Measurements from ENCODE around the gene FSCN2. TPM values are rescaled to one million over a fixed set of nuclear protein-coding genes. Genes with fewer than 3 reads are reported as not detected.
A peak's percentile ranks its signal among the peaks of the same experiment; 100 is the strongest.
"Not testable (repeated sequence)": the region's sequence is repeated elsewhere in the genome, so short reads cannot be mapped to it uniquely, and the experiment has no call there.

The FSCN2 gene
- total RNA-seq, 1 experiment from 2014 or later = 2.9 TPM

DNA sequence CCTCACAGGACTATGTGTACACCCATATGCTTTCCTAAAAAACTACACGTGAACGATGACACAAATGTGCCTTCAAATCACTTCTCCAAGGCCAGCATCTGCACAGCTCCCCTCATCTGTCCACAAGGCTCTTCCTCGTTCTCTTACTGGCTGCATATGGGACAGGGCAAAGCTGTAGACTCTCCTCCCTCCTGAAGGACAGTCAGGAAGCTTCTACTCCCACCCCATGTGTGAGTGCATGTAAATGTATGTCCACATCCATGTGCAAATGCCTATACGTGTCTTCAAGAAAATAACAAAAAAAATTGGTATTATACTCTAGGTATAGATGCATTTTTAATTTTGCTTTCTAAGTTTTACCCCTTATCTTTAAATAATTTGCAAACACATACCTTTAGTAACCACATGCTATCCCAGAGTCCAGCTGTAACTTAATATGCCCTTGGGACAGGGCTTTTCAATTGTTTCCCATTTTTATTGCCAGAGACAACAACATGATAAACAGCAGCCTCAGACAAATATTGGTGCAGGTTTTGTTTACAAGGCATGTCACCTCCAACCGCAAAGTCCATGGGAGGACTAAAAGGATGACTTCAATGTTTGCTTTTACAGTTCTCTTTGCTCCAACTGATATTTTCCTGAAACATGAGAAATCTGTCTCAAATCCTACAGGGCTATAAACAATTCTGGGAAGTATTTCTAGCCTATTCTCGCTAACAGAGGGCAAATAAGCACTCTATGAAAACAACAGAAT, 55.6 kb downstream of the FSCN2 start:
- peaks cover 93% of the 10 kb centered on the region for H3K36me3 Mint-ChIP-seq (ENCODE audit: insufficient read depth, unreplicated experiment)
- peak overlapping the region; percentile 32 for H3K27ac Mint-ChIP-seq (ENCODE audit: unreplicated experiment)
- H3K4me3 Mint-ChIP-seq (ENCODE audit: unreplicated experiment) = no peak overlapping the region
- POLR2A ChIA-PET = no interaction called here
- DNase-seq = no peak
- peaks cover 14% of the 10 kb centered on the region for H3K4me1 Mint-ChIP-seq (ENCODE audit: low read depth, unreplicated experiment)
- intact Hi-C loops (cut with micrococcal nuclease; ENCODE audit: unreplicated experiment) = no loop called here
- Histone ChIP-seq H3K9me3 (no peaks in the 10 kb centered on the region), H3K4me1 (no peaks in the 10 kb centered on the region), H3K27me3 (replicated peaks; ENCODE audit: control insufficient read depth, insufficient read depth, low read length) (no peaks in the 10 kb centered on the region), H3K4me3 (ENCODE audit: low read depth, low read length) (no peak overlapping the region), H3K36me3 (ENCODE audit: control insufficient read depth, insufficient read depth, low read length) (peaks cover 8% of the 10 kb centered on the region)
- TF ChIP-seq, protein P1, sequence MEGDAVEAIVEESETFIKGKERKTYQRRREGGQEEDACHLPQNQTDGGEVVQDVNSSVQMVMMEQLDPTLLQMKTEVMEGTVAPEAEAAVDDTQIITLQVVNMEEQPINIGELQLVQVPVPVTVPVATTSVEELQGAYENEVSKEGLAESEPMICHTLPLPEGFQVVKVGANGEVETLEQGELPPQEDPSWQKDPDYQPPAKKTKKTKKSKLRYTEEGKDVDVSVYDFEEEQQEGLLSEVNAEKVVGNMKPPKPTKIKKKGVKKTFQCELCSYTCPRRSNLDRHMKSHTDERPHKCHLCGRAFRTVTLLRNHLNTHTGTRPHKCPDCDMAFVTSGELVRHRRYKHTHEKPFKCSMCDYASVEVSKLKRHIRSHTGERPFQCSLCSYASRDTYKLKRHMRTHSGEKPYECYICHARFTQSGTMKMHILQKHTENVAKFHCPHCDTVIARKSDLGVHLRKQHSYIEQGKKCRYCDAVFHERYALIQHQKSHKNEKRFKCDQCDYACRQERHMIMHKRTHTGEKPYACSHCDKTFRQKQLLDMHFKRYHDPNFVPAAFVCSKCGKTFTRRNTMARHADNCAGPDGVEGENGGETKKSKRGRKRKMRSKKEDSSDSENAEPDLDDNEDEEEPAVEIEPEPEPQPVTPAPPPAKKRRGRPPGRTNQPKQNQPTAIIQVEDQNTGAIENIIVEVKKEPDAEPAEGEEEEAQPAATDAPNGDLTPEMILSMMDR (IDR thresholded peaks at IDR 0.05; ENCODE audit: insufficient read depth in 1 of 2, low read depth in 1 of 2, low read length in 1 of 2, severe bottlenecking in 1 of 2, unreplicated experiment in 1 of 2) = no peak
- CTCF ChIA-PET = no interaction called here
- H3K9me3 Mint-ChIP-seq (ENCODE audit: unreplicated experiment) = no peaks in the 10 kb centered on the region
- H3K27me3 Mint-ChIP-seq (ENCODE audit: insufficient read depth, unreplicated experiment) = no peaks in the 10 kb centered on the region
- no TSS peak for BruUV-seq (replicated peaks)

DNA sequence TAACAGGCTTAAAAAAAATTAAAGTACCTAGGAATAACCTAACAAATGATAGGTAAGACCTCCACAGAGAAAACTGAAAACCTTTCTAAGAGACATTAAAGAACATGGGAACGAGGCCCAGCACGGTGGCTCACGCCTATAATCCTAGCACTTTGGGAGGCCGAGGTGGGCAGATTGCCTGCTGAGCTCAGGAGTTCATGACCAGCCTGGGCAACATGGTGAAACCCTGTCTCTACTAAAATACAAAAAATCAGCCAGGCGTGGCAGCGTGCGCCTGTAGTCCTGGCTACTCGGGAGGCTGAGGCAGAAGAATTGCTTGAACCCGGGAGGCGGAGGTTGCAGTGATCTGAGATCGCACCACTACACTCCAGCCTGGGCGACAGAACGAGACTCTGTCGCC, 56.6 kb downstream of the FSCN2 start:
- H3K36me3 ChIP-seq (ENCODE audit: control insufficient read depth, insufficient read depth, low read length); H3K9me3 Mint-ChIP-seq (ENCODE audit: unreplicated experiment); CTCF ChIA-PET; H3K27ac Mint-ChIP-seq (ENCODE audit: unreplicated experiment); H3K27me3 ChIP-seq (replicated peaks; ENCODE audit: control insufficient read depth, insufficient read depth, low read length); POLR2A ChIA-PET; H3K4me1 ChIP-seq; H3K4me3 ChIP-seq (ENCODE audit: low read depth, low read length); H3K4me1 Mint-ChIP-seq (ENCODE audit: low read depth, unreplicated experiment); H3K9me3 ChIP-seq; BruUV-seq (replicated peaks); H3K27me3 Mint-ChIP-seq (ENCODE audit: insufficient read depth, unreplicated experiment); intact Hi-C loops (cut with micrococcal nuclease; ENCODE audit: unreplicated experiment); H3K4me3 Mint-ChIP-seq (ENCODE audit: unreplicated experiment); DNase-seq: not testable (repeated sequence)
- H3K36me3 Mint-ChIP-seq (ENCODE audit: insufficient read depth, unreplicated experiment) = peaks cover 96% of the 10 kb centered on the region

DNA sequence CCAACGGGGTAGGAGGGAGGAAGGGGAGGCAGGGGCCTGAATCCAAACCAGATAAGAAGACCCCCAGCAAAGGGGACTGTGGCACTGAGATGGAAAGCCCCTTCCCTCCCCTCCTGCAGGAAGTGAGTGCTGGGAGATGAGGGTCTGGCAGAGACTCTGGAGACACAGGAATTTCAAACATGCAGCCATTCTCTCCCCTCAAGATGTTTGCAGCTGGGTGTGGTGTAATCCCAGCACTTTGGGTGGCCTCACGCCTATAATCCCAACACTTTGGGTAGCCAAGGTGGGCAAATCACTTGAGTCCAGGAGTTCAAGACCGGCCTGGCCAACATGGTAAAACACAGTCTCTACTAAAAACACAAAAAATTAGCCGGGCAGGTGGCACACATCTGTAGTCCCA, 57.9 kb downstream of the FSCN2 start:
- no peak overlapping the region for H3K4me3 Mint-ChIP-seq (ENCODE audit: unreplicated experiment)
- no peaks in the 10 kb centered on the region for H3K4me1 ChIP-seq
- CTCF ChIA-PET = interaction anchor here (0.6 kb wide), 1 partner anchor 73 kb away, joined by 3 read pairs; no protein-coding TSS in a partner anchor
- no peaks in the 10 kb centered on the region for H3K9me3 ChIP-seq
- POLR2A ChIA-PET = no interaction called here
- H3K4me1 Mint-ChIP-seq (ENCODE audit: low read depth, unreplicated experiment) = no peaks in the 10 kb centered on the region
- no peak overlapping the region for H3K27ac Mint-ChIP-seq (ENCODE audit: unreplicated experiment)
- no peak overlapping the region for H3K4me3 ChIP-seq (ENCODE audit: low read depth, low read length)
- H3K9me3 Mint-ChIP-seq (ENCODE audit: unreplicated experiment) = no peaks in the 10 kb centered on the region
- TF ChIP-seq, protein P1 (IDR thresholded peaks at IDR 0.05; ENCODE audit: insufficient read depth in 1 of 2, low read depth in 1 of 2, low read length in 1 of 2, severe bottlenecking in 1 of 2, unreplicated experiment in 1 of 2) = no peak
- BruUV-seq (replicated peaks) = no TSS peak
- H3K27me3 Mint-ChIP-seq (ENCODE audit: insufficient read depth, unreplicated experiment) = no peaks in the 10 kb centered on the region
- no peaks in the 10 kb centered on the region for H3K27me3 ChIP-seq (replicated peaks; ENCODE audit: control insufficient read depth, insufficient read depth, low read length)
- no peak for DNase-seq
- peaks cover 98% of the 10 kb centered on the region for H3K36me3 Mint-ChIP-seq (ENCODE audit: insufficient read depth, unreplicated experiment)
- intact Hi-C loops (cut with micrococcal nuclease; ENCODE audit: unreplicated experiment) = no loop called here
- peaks cover 8% of the 10 kb centered on the region for H3K36me3 ChIP-seq (ENCODE audit: control insufficient read depth, insufficient read depth, low read length)

Other genes with a start within 250 kb of the FSCN2 start
- 131 and 137 TPM in 2 replicates for gene SLC38A10, start 233.1 kb upstream of the FSCN2 start, total RNA-seq (2022)
- gene BAHCC1, start 132.9 kb upstream of the FSCN2 start, total RNA-seq (2022) = 10.2 and 15.5 TPM in 2 replicates
- 1,436 and 1,933 TPM in 2 replicates for gene ACTG1, start 15.6 kb upstream of the FSCN2 start, total RNA-seq (2022)
- gene FAAP100, start 24.0 kb downstream of the FSCN2 start, total RNA-seq (2022) = 38.5 and 42.2 TPM in 2 replicates
- gene NPLOC4, start 108.7 kb downstream of the FSCN2 start, total RNA-seq (2022) = 119 and 139 TPM in 2 replicates
- 4.0 and 4.1 TPM in 2 replicates for gene TSPAN10, start 108.8 kb downstream of the FSCN2 start, total RNA-seq (2022)
- gene PDE6G, start 128.2 kb downstream of the FSCN2 start, total RNA-seq (2022) = not detected in 2 replicates
- 32.4 and 37.0 TPM in 2 replicates for gene OXLD1, start 138.2 kb downstream of the FSCN2 start, total RNA-seq (2022)
- 49.0 and 50.5 TPM in 2 replicates for gene CCDC137, start 138.4 kb downstream of the FSCN2 start, total RNA-seq (2022)
- gene ARL16, start 155.4 kb downstream of the FSCN2 start, total RNA-seq (2022) = 45.1 and 49.8 TPM in 2 replicates
- gene HGS, start 155.6 kb downstream of the FSCN2 start, total RNA-seq (2022) = 176 and 178 TPM in 2 replicates
- 164 and 176 TPM in 2 replicates for gene MRPL12, start 175.0 kb downstream of the FSCN2 start, total RNA-seq (2022)
- 49.5 and 54.8 TPM in 2 replicates for gene SLC25A10, start 183.9 kb downstream of the FSCN2 start, total RNA-seq (2022)